Epithelial cell of esophagus (primary cell): ENCODE results near the gene CD40LG.

Experiments used
- DNase-seq: peaks from one replicate; pipeline ENCODE4 v3.0.0; 2010; ENCODE audit warnings: low read depth
- H3K4me3 ChIP-seq: 2 replicates; pipeline ENCODE4 v1.5.1; 2011; ENCODE audit warnings: mild to moderate bottlenecking, low read length, control low read depth
- CTCF ChIP-seq: IDR thresholded peaks from 2 replicates; pipeline ENCODE4 v1.5.1; 2011; ENCODE audit warnings: low read depth, mild to moderate bottlenecking, low read length, control low read depth, inconsistent platforms; ENCODE audit not compliant: insufficient read depth; ENCODE audit errors: missing control alignments

The CD40LG gene

GRCh38 chrX:136660896-136661295 is 12.9 kb downstream of the CD40LG start:
- no peak for DNase-seq
- TF ChIP-seq CTCF, result no peak
- no peak overlapping the region for H3K4me3 ChIP-seq

GRCh38 chrX:136662104-136662503 is 14.1 kb downstream of the CD40LG start:
- H3K4me3 ChIP-seq, result no peak overlapping the region
- DNase-seq, result no peak
- no peak for TF ChIP-seq CTCF

- no peak for DNase-seq
- TF ChIP-seq CTCF, result no peak
- no peak overlapping the region for H3K4me3 ChIP-seq
Measured at GRCh38 chrX:136662976-136663375, 15.0 kb downstream of the CD40LG start.

- DNase-seq, result no peak
- TF ChIP-seq CTCF, result no peak
- H3K4me3 ChIP-seq, result no peak overlapping the region
Measured at GRCh38 chrX:136665258-136665900, 17.4 kb downstream of the CD40LG start.

GRCh38 chrX:136666088-136666487 is 18.1 kb downstream of the CD40LG start:
- TF ChIP-seq CTCF, result no peak
- no peak overlapping the region for H3K4me3 ChIP-seq
- DNase-seq, result no peak

- H3K4me3 ChIP-seq, result no peak overlapping the region
- no peak for TF ChIP-seq CTCF
- no peak for DNase-seq
Measured at GRCh38 chrX:136667446-136668168, 19.6 kb downstream of the CD40LG start.

- DNase-seq, result no peak
- H3K4me3 ChIP-seq, result no peak overlapping the region
- no peak for TF ChIP-seq CTCF
Measured at GRCh38 chrX:136671006-136671610, 23.1 kb downstream of the CD40LG start.
